GM19238 (cell line): ENCODE data around the gene PUSL1.

Source experiments
- DNase-seq: peaks from one replicate; pipeline ENCODE4 v3.0.0; 2011; ENCODE audit warnings: low spot score; ENCODE audit not compliant: insufficient read length

PUSL1 gene

DNA sequence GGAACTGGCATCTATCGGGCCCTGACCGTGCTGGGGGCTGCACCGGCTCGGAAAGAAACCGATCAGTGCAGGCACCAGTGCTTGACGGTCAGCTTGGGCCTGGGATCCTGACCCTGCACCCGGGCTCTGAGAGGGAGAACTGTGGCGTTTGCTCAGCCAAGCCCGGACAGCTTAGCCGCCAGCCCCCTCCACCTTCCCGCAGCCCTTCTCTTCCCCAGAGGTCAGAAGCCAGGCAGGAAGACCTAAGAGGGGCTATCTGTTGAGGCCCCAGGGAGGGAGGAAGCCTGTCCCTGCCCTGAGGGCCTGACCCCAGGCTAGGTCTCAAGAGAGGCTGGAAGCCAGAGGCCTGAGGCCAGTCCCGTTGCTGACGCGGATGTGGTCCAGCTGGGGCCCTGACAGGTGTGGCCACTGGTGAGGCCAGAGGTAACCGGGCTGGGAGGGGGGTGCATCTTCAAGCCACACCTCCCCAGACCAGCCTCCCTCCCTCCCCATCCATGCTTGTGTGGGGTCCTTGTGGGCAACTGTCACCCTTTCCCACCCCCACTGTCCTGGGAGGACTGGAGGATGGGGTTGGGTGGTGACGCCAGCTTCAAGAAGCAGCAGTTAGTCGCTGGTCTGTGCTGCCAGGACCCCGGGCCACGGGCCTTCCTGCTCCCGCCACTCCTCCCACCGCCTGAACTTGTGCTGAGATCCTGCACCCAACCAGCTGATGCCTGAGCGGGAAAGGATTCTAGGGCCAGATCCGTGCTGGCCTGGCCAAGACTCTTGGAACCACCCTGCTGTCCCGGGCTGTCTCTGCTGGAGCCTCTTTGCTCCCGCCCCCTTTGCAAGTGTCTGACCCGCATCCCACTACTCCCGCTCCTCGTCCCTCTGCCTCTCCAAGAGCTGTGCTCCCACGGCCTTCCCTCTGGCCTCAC is 43.4 kb downstream of the PUSL1 start:
- no peak for DNase-seq

- no peak for DNase-seq
Measured at GRCh38 chr1:1352786-1353388, 44.5 kb downstream of the PUSL1 start.

DNA sequence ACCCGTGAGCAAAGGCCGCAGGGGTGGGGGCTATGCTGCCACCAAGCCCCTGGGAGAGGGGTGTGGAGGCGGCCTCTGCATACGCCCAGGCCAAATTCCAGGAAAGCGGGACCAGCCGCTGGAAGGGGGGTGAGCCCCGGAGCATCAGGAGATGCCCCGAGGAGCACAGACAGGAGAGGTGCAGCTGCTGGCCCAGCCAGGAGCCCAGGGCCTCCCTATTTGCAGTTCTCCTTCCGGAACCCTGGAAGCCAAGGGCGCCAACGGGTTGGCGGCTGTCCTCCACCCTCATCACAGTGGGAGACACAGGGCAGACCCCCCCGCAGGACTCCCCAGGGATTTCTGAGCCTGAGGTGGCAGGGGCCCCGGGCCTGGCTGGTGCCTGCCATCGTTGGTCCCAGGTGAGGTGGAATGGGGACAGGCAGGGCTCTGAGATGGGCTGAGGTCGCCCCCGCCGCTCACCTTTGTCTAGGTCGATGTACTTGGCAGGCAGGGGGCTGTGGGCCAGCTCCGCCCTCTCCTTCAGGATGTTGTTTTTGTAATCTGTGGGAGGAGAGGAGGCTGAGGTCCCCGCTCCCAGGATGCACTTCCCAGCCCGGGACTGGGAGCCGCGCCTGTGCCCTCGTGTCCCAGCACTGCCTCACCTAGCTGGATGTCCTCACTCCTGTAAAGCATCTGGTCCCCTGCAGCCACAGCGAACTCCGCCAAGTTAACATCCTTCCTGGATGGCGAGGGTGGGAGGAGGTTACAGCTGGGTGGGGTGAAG is 45.2 kb downstream of the PUSL1 start:
- no peak for DNase-seq

GRCh38 chr1:1354271-1355247 is 46.2 kb downstream of the PUSL1 start:
- no peak for DNase-seq

GRCh38 chr1:1355416-1355815 is 47.0 kb downstream of the PUSL1 start:
- DNase-seq = no peak

DNA sequence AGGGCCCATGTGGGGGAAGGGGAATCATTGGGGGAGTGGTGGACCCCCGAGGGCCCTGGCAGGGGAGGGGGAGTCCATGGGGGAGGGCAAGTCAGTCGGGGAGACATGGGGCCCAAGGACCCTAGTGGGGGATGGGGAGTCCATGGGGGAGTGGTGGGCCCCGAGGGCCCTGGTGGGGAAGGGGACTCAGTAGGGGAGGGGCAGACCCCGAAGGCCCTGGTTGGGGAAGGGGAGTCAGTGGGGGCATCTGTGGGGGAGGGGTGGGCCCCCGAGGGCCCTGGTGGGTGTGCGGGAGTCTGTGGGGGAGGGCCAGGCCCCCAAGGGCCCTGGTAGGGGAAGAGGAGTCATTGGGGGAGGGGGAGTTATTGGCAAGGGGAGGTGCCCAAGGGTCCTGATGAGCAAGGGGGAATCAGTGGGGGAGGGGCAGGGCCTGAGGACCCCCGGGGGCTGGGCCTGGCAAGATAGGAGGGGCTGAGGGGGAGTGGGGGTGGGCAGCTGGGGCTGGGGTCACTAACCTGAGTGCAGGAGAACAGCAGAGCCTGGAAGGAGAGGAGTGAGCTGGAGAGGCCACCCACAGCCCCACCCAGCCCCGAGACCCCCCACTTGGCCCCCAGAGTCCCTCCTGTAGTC is 47.9 kb downstream of the PUSL1 start:
- no peak for DNase-seq

DNA sequence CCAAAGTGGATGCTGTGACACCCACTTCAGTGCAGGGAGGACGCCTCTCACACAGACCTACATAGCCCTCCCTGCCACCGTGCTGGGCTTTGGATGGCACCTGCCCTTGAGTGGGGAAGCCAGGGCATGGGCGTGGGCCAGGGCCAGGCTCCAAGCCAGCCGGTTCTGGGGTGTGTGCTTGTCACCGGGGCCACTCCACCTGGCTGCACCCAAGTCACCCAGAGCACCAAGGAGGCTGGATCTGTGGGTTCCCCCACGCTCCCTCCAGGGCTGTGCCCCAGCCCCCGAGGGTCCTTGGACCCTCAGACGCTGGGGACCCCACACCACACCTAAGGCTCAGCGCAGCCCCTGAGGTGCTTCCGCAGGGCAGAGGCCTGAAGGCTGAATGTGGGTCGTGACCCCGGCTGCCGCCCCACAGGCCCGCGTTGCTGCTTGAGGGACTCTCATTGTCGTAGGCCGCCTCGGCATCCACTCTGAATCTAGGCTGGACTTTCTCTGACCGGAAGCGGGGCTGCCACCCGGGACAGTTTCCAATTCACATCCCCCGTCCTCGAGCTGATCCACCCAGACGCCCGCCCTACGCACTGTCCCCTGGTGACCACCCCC is 48.5 kb downstream of the PUSL1 start:
- DNase-seq = no peak

- DNase-seq = no peak
Measured at GRCh38 chr1:1357871-1358432, 49.6 kb downstream of the PUSL1 start.

GRCh38 chr1:1358433-1359271 is 50.3 kb downstream of the PUSL1 start, which contains the start of gene MXRA8:
Gene MXRA8, minus strand, starts transcription at chr1:1358555. Its CDS starts 51 bp downstream, at chr1:1358504.
- DNase-seq = no peak

GRCh38 chr1:1359308-1359663 is 50.9 kb downstream of the PUSL1 start:
- no peak for DNase-seq

DNA sequence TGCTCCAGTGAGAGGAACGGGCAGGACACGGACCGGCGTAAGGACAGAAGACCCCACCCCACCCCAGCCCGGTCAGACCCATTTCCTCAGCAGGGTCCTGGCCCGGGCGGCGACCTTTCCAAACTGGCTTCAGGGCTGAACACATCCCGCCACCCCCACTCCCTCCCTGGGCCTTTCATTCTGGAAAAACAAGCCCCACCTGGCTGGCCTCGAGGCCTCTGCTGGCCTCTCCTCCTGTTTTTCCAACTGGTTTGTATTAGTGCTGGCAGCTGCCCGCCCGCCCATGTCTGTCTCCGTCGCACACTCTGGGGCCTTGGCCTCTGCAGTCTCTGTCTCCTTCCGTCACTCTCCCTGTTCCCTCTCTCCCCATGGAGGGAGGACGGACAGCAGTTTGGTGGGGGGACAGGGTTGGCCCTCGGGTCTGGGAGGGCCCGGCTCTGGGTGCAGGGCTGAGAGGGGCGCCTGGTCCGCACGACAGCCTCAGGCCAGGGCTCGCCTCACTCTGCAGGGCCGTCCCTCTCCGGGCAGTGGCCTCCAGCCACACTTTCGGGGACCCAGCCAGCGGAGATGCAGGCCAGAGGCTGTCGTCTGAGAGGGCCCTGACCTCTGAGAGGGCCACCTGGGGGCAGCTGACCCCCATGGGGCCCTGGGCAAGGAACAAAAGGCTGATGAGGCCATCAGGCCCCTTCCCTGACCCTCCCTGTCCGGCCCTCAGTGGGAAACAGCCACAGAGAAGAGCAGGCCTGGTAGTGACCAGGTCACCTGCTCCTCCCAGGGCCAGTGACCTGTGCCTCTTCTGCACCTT is 51.5 kb downstream of the PUSL1 start:
- no peak for DNase-seq

- no peak for DNase-seq
Measured at GRCh38 chr1:1360506-1361169, 52.2 kb downstream of the PUSL1 start.
